GM21576 (cell line): ENCODE results near the gene RAP2B.
A peak's percentile ranks its signal among the peaks of the same experiment; 100 is the strongest.

ENCODE experiments used
- ATAC-seq: cut with Tn5 transposase; IDR thresholded peaks from one replicate; pipeline ENCODE4 v1.9.1; 2021; ENCODE audit warnings: mild to moderate bottlenecking, moderate library complexity; ENCODE audit not compliant: unreplicated experiment

The RAP2B gene

DNA sequence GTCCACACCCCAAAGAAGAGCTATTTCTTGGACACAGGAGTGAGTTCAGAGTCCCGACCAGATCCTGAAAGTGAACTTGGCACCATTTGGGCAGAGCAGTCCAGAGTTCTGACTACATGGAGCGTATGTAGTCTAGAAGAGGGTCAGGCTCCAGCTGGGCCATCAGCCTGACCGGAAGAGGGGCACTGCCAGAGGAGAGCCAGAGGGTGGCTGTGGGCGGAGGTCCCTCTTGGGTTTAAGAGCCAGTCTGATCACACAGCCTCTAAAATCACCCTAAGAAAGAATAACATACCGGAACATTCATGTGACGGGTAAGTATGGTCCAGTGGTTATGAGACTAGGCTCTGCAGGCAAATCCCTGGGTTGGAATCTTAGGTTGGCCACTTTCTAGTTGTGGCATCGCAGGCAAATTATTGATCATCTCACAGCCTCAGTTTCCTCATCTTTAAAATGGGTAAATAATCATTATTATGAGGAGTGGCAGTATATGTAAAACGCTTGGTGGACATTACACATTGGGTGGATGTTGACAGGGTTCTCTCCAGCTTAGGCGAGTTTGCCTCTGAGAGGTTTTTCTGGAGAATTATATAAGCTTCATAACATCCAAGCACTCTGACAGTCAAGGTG is 2.1 kb upstream of the RAP2B start:
- no peak for ATAC-seq

DNA sequence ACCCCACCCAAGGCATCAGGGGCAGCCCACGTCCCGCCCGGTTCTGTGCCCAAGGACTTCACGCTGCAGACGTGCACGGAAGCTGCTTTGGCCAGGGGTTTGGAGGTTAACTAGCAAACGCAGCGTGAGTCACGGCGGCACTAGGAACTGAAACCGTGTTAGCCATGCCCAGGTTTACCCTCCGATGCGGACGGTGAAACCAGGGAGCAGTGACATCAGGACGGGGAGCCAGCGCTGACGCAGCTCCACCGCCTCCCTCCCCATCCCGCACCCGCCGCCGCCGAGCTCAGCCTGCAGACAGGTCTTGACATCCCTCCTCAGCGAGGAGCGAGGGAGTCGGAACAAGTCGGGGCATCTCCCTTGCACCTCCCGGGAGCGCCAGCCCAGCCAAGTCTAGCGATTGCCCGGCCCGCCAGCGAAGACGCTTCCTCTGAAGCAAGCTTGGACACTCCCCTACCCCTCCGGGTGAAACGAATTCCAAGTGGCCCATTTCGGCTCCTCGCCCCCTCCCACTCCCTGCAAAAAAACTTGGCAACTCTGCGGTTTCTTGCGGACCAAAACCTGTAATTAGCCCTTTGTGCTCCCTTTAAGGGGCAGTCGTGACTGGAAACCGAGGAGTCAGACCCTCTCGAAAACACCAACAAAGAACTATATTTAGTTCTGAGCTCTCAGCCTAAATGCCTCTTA is 1.4 kb upstream of the RAP2B start:
- ATAC-seq, result peak; percentile 32

GRCh38 chr3:153161138-153161713 is 800 bp upstream of the RAP2B start:
- ATAC-seq, result peak; percentile 77

DNA sequence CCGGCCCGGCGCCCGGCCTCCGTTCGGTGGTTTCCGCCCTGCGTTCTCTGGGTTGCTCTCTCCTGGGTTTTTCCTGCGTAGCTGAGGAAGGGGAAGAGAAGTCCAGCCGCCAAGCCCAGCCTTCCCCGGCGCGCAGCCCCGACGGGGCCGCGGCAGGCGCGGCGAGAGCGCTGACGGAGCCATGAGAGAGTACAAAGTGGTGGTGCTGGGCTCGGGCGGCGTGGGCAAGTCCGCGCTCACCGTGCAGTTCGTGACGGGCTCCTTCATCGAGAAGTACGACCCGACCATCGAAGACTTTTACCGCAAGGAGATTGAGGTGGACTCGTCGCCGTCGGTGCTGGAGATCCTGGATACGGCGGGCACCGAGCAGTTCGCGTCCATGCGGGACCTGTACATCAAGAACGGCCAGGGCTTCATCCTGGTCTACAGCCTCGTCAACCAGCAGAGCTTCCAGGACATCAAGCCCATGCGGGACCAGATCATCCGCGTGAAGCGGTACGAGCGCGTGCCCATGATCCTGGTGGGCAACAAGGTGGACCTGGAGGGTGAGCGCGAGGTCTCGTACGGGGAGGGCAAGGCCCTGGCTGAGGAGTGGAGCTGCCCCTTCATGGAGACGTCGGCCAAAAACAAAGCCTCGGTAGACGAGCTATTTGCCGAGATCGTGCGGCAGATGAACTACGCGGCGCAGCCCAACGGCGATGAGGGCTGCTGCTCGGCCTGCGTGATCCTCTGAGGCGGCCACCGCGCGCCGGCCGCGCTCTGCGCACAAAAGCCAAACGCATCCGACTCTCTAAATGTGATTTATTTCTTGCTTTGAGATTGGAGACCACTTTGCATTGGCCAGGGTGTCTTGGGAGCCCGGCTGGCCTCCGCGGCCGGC is 727 bp downstream of the RAP2B start:
- peak; percentile 3 for ATAC-seq

DNA sequence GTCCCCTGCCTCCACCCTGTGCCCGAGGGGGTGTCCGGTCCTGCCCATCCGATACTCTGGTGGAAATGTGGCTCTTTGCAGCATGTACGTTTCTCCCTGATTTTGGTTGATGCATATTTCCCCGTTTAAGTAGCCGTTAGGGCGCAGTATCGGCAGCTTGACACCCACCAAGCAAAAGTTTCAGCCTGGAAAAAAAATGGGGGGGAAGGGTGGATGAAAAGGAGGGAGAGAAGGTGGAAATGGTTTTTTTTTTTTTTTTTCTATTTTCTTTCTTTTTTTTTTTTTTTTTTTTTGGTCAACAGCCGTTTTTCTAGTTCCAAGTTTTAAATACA is 1.3 kb downstream of the RAP2B start:
- ATAC-seq, result no peak

GRCh38 chr3:153163756-153164550 is 1.9 kb downstream of the RAP2B start:
- ATAC-seq, result no peak

DNA sequence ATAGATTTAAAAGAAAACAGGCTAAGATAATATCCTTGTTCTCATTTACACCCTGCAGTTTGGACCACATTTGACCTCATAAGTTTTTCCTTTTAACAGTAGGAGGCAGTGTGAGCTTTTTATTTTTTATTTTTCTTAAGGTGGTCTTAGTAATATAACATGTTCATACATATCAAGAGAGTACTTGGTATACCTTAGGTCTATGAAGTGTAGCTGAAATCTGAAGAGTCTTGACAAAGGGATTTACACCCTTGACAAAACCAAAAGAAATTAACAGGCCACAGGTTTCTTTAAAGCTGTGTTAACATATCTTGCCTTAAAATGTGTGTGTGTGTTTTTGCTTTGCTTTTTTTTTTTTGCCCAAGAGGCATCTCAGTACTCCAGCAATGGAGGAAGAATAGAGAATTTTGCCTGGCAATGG is 3.2 kb downstream of the RAP2B start:
- no peak for ATAC-seq

GRCh38 chr3:153166206-153166605 is 4.2 kb downstream of the RAP2B start:
- ATAC-seq, result no peak

- ATAC-seq, result no peak
Observed at GRCh38 chr3:153166796-153167195, 4.8 kb downstream of the RAP2B start.

- no peak for ATAC-seq
Observed at GRCh38 chr3:153169793-153170383, 7.9 kb downstream of the RAP2B start.

DNA sequence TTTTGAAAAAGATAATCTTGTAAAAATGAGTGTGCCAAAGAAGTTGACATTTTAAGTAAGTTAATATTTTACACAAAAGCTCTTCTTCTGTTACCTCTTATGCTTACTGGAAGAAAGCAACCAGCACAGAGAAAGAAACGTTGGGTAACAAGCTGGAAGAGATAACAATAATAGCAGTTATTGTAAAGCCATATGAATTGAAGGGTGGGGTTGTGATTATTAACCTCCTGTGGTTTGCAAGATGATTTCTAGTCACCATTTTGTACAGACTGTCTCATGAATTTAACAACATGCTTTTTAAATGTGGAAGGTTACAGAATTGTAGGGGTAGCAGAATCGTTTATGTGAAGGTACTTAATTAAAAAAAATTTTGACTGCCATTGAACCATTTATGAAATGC is 9.2 kb downstream of the RAP2B start:
- no peak for ATAC-seq

- no peak for ATAC-seq
Observed at GRCh38 chr3:153171918-153172317, 9.9 kb downstream of the RAP2B start.

DNA sequence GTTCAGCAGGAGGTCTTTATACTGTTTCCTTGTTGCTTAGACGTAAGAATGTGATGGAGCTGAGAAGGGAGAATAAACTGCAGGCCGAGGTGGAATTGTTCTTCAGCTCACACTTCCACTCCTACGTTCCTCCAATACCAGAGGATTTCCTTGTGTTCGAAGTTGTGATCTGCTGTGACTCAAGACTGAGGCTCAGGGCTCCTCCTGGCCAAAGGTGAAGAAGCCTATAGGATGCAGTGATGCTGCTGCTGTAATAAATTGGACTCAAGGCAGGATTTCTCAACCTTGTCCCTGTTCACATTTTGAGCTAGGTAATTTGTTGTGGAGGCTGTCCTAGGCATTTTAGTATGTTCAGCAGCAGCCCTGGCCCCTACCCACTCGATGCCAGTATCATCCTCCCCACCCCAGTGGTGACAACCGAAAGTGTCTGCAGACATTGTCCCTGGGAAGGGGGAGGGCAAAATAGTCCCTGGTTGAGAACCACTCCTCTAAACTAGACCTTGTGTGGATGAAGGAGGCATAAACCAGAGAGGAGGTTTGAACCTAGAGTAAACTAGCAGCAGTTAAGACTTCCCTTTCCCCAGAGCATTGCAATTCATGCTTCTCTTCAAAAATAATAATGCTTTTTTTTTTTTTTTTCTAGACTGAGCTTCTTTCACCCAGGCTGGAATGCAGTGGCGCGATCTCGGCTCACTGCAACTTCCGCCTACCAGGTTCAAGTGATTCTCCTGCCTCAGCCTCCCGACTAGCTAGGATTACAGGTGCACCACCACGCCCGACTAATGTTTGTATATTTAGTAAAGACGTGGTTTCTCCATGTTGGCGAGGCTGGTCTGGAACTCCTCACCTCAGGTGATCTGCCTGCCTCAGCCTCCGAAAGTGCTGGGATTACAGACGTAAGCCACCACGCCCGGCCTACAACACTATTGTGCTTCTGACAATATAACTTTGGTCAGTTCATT is 11.1 kb downstream of the RAP2B start:
- ATAC-seq, result no peak

GRCh38 chr3:153173758-153174516 is 11.9 kb downstream of the RAP2B start:
- no peak for ATAC-seq

DNA sequence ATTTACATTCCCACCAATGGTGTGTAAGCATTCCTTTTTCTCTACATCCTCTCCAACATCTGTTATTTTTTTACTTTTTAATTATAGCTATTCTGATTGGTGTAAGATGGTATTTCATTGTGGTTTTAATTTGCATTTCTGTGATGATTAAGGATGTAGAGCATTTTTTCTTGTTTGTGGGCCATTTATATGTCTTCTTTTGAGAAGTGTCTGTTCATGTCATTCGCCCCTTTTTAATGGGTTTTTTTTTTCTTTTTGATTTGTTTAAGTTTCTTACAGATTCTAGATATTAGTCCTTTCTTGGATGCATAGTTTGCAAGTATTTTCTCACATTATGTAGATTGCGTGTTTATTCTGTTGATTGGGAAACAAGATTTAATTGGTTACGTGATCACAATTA is 14.2 kb downstream of the RAP2B start:
- no peak for ATAC-seq

GRCh38 chr3:153180860-153181372 is 18.9 kb downstream of the RAP2B start:
- no peak for ATAC-seq

- no peak for ATAC-seq
Observed at GRCh38 chr3:153182501-153183293, 20.7 kb downstream of the RAP2B start.

DNA sequence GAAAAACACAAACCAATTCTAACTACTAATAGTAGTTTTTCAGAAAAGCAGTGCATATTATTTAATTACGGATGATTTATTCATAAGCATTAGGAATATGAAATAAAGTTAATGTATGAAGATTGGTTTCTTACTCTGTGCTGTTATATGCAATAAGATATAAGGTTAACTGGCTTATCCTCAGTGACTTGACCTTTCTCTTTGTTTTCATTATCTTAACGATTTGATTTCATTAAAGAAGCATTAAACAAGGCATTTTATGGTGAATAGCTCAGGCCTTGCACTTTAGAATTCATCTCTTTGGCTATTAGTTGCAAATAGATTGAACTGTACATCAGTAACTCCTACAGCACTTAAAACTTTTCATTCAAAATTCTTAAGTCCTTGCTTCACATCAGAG is 28.9 kb downstream of the RAP2B start:
- ATAC-seq, result no peak
